K562 (cell line): ENCODE results near the gene MAN1B1. TPM values are rescaled to one million over a fixed set of nuclear protein-coding genes. Genes with fewer than 3 reads are reported as not detected.
A peak's percentile ranks its signal among the peaks of the same experiment; 100 is the strongest.

Experiments
- ASH1L ChIP-seq: fragments of 450-650 bp; IDR thresholded peaks from 2 replicates; pipeline ENCODE4 v1.6.1; 2018; ENCODE audit warnings: borderline replicate concordance, mild to moderate bottlenecking, low read depth; ENCODE audit not compliant: partially characterized antibody
- CEBPB ChIP-seq: fragments of 450-650 bp; IDR thresholded peaks from 2 replicates; pipeline ENCODE4 v1.6.1; 2016; ENCODE audit warnings: missing genetic modification characterization, missing compliant biosample characterization
- ESRRB ChIP-seq: fragments of 250-450 bp; sonication (Bioruptor Pico); IDR thresholded peaks from 2 replicates; pipeline ENCODE4 v1.5.0; 2020; ENCODE audit warnings: mild to moderate bottlenecking, moderate library complexity, borderline replicate concordance
- FOXJ2 ChIP-seq: fragments of 200-800 bp; sonication (Bioruptor generic); IDR thresholded peaks from 2 replicates; pipeline ENCODE4 v1.6.1; 2016; ENCODE audit warnings: missing genetic modification characterization, missing compliant biosample characterization
- HOMEZ ChIP-seq: fragments of 250-450 bp; sonication (Bioruptor Pico); IDR thresholded peaks from 2 replicates; pipeline ENCODE4 v1.4.0; 2020; ENCODE audit warnings: mild to moderate bottlenecking, moderate library complexity
- IRF2 ChIP-seq: sonication (generic); formaldehyde crosslinking; IDR thresholded peaks from 2 replicates; pipeline ENCODE4 v1.8.1; 2022; ENCODE audit warnings: mild to moderate bottlenecking, missing genetic modification reagents
- L3MBTL2 ChIP-seq: fragments of 450-650 bp; IDR thresholded peaks from 2 replicates; pipeline ENCODE4 v1.6.1; 2016; ENCODE audit warnings: mild to moderate bottlenecking, moderate library complexity
- MCM5 ChIP-seq: fragments of 450-650 bp; IDR thresholded peaks from 2 replicates; pipeline ENCODE4 v1.6.1; 2016; ENCODE audit warnings: low read depth
- MLLT1 ChIP-seq, 2 experiments: fragments of 450-650 bp; IDR thresholded peaks; 2 replicates each; pipeline ENCODE4 v1.6.1; 2016
- PHF20 ChIP-seq: fragments of 450-650 bp; IDR thresholded peaks from 2 replicates; pipeline ENCODE4 v1.6.1; 2018; ENCODE audit not compliant: partially characterized antibody
- POLR3G ChIP-seq: IDR thresholded peaks from 2 replicates; pipeline ENCODE4 v1.6.1; 2011; ENCODE audit not compliant: insufficient read length, insufficient replicate concordance; ENCODE audit errors: extremely low read depth
- TCF3 ChIP-seq: sonication (generic); formaldehyde crosslinking; IDR thresholded peaks from 2 replicates; pipeline ENCODE4 v1.4.0; 2020; ENCODE audit warnings: mild to moderate bottlenecking, missing genetic modification reagents
- ZEB2 ChIP-seq: fragments of 450-650 bp; IDR thresholded peaks from 2 replicates; pipeline ENCODE4 v1.6.1; 2016
- ZFP36 ChIP-seq: fragments of 150-350 bp; IDR thresholded peaks from 2 replicates; pipeline ENCODE4 v1.6.1; 2018; ENCODE audit warnings: low read length, low read depth; ENCODE audit not compliant: partially characterized antibody
- ZNF583 ChIP-seq: fragments of 250-450 bp; sonication (Bioruptor Pico); IDR thresholded peaks from 2 replicates; pipeline ENCODE4 v1.4.0; 2020
- ZNF586 ChIP-seq: fragments of 450-650 bp; formaldehyde crosslinking; conservative IDR thresholded peaks from 2 replicates; pipeline ENCODE4 v1.4.0; 2020; ENCODE audit warnings: mild to moderate bottlenecking, moderate library complexity
- polyA plus RNA-seq, 8 experiments: library from polyadenylated mRNA; depleted of rRNA in 4 of 8; stranded (reverse) in 5 of 8; unstranded in 3 of 8; fragments of >200 nt; fragmentation: Nextera tagmentation in 2 of 8; fragmentation: Illumina TruSeq in 1 of 8; extraction: Ambion mirVana in 2 of 8; extraction: Trizol in 1 of 8; gene quantifications; 2 replicates each; pipeline versions ENCODE4 v1.2.1 to v1.2.3, GENCODE V29; 2011 to 2014; ENCODE audit warnings: inconsistent platforms in 1 of 8, missing spikeins in 1 of 8
- total RNA-seq, 7 experiments: library from RNA; depleted of rRNA in 6 of 7; stranded (reverse); fragments of >200 nt in 6 of 7; fragmentation: Illumina TruSeq in 2 of 7; extraction: Trizol in 2 of 7; gene quantifications; 2 replicates each; pipeline versions ENCODE4 v1.2.1 to v1.2.3, GENCODE V29; 2011 to 2021; ENCODE audit warnings: low replicate concordance in 1 of 7
- TF ChIP-seq, protein P1 (sequence below), 2 experiments: fragments of 450-650 bp; IDR thresholded peaks; 2 replicates each; pipeline ENCODE4 v1.6.1; 2018; ENCODE audit warnings: mild to moderate bottlenecking in 2 of 2, low read depth in 1 of 2; ENCODE audit not compliant: partially characterized antibody in 2 of 2
- TF ChIP-seq, protein P2 (sequence below): fragments of 450-650 bp; IDR thresholded peaks from 2 replicates; pipeline ENCODE4 v1.6.1; 2016; ENCODE audit warnings: borderline replicate concordance
- TF ChIP-seq, protein P3 (sequence below): sonication (generic); formaldehyde crosslinking; IDR thresholded peaks from 2 replicates; pipeline ENCODE4 v1.8.0; 2022; ENCODE audit warnings: missing genetic modification reagents, mild to moderate bottlenecking, moderate library complexity, borderline replicate concordance

Gene MAN1B1
- total and polyA plus RNA-seq, 9 of the 15 experiments (the other 6 are each of a cell fraction or from before 2014, with no cell fraction given), result 0.55 to 36.6 (median 27.3) TPM

- no peak for TF ChIP-seq HOMEZ (CRISPR knock-in tag)
- TF ChIP-seq, protein P1, sequence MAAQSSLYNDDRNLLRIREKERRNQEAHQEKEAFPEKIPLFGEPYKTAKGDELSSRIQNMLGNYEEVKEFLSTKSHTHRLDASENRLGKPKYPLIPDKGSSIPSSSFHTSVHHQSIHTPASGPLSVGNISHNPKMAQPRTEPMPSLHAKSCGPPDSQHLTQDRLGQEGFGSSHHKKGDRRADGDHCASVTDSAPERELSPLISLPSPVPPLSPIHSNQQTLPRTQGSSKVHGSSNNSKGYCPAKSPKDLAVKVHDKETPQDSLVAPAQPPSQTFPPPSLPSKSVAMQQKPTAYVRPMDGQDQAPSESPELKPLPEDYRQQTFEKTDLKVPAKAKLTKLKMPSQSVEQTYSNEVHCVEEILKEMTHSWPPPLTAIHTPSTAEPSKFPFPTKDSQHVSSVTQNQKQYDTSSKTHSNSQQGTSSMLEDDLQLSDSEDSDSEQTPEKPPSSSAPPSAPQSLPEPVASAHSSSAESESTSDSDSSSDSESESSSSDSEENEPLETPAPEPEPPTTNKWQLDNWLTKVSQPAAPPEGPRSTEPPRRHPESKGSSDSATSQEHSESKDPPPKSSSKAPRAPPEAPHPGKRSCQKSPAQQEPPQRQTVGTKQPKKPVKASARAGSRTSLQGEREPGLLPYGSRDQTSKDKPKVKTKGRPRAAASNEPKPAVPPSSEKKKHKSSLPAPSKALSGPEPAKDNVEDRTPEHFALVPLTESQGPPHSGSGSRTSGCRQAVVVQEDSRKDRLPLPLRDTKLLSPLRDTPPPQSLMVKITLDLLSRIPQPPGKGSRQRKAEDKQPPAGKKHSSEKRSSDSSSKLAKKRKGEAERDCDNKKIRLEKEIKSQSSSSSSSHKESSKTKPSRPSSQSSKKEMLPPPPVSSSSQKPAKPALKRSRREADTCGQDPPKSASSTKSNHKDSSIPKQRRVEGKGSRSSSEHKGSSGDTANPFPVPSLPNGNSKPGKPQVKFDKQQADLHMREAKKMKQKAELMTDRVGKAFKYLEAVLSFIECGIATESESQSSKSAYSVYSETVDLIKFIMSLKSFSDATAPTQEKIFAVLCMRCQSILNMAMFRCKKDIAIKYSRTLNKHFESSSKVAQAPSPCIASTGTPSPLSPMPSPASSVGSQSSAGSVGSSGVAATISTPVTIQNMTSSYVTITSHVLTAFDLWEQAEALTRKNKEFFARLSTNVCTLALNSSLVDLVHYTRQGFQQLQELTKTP (IDR thresholded peaks at IDR 0.05; ENCODE audit: low read depth in 1 of 2, partially characterized antibody in 2 of 2), result no peak
- no peak for TF ChIP-seq ZNF586
- TF ChIP-seq CEBPB (tag), result no peak
- TF ChIP-seq, protein P2, sequence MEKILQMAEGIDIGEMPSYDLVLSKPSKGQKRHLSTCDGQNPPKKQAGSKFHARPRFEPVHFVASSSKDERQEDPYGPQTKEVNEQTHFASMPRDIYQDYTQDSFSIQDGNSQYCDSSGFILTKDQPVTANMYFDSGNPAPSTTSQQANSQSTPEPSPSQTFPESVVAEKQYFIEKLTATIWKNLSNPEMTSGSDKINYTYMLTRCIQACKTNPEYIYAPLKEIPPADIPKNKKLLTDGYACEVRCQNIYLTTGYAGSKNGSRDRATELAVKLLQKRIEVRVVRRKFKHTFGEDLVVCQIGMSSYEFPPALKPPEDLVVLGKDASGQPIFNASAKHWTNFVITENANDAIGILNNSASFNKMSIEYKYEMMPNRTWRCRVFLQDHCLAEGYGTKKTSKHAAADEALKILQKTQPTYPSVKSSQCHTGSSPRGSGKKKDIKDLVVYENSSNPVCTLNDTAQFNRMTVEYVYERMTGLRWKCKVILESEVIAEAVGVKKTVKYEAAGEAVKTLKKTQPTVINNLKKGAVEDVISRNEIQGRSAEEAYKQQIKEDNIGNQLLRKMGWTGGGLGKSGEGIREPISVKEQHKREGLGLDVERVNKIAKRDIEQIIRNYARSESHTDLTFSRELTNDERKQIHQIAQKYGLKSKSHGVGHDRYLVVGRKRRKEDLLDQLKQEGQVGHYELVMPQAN, result no peak
- TF ChIP-seq MLLT1 (IDR thresholded peaks at IDR 0.05), result no peak
- no peak for TF ChIP-seq ZEB2
- TF ChIP-seq L3MBTL2, result peak; percentile 88; the same call in 1 of the 2 replicates
- peak; percentile 72 for TF ChIP-seq ASH1L
- TF ChIP-seq ZNF583 (CRISPR knock-in tag), result no peak
- TF ChIP-seq PHF20, result no peak
- no peak for TF ChIP-seq TCF3 (CRISPR knock-in tag)
- TF ChIP-seq ESRRB (CRISPR knock-in tag), result no peak
- TF ChIP-seq POLR3G, result no peak
- TF ChIP-seq MCM5, result no peak
- TF ChIP-seq ZFP36, result no peak
- no peak for TF ChIP-seq IRF2 (CRISPR knock-in tag)
- TF ChIP-seq, protein P3, sequence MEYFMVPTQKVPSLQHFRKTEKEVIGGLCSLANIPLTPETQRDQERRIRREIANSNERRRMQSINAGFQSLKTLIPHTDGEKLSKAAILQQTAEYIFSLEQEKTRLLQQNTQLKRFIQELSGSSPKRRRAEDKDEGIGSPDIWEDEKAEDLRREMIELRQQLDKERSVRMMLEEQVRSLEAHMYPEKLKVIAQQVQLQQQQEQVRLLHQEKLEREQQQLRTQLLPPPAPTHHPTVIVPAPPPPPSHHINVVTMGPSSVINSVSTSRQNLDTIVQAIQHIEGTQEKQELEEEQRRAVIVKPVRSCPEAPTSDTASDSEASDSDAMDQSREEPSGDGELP (CRISPR knock-in tag), result no peak; the same call in 1 of the 2 replicates
- no peak for TF ChIP-seq FOXJ2 (tag)
These were observed 16.4 kb upstream of the MAN1B1 start, which contains the start of gene SAPCD2 (continued) for GRCh38 chr9:137070201-137070905.
